PC-9 (cell line): ENCODE results near the gene RCE1. TPM values are rescaled to one million over a fixed set of nuclear protein-coding genes. Genes with fewer than 3 reads are reported as not detected.

Source experiments
- BruUV-seq: library from RNA; stranded (reverse); fragments of 400-500 nt; replicated peaks from 2 replicates; lab custom pipeline; 2021; lab: Mats Ljungman, UMichigan
- CTCF ChIA-PET: fragments of 300-600 bp; sonication (Branson Sonifier 250); formaldehyde crosslinking; loops from one replicate; lab custom pipeline; 2022; ENCODE audit warnings: antibody characterized with exemption; lab: Charles Lee
- POLR2A ChIA-PET: fragments of 300-600 bp; sonication (Branson Sonifier 250); formaldehyde crosslinking; loops from one replicate; lab custom pipeline; 2022; ENCODE audit warnings: antibody characterized with exemption; ENCODE audit not compliant: unreplicated experiment; lab: Charles Lee
- DNase-seq, 2 experiments: peaks; one replicate each; pipeline versions ENCODE4 v3.0.0 to v3.0.0-alpha.2; 2015 to 2022; ENCODE audit warnings: mixed read lengths in 1 of 2
- H2AFZ ChIP-seq: fragments of 200-600 bp; sonication (generic); 2 replicates; pipeline ENCODE4 v1.8.1; 2017; ENCODE audit warnings: antibody characterized with exemption
- H3F3A ChIP-seq: fragments of 200-600 bp; sonication (generic); 2 replicates; pipeline ENCODE4 v1.8.1; 2017; ENCODE audit warnings: antibody characterized with exemption, mild to moderate bottlenecking, low read depth; ENCODE audit not compliant: insufficient read depth
- H3K27ac ChIP-seq: fragments of 200-600 bp; sonication (generic); 2 replicates; pipeline ENCODE4 v1.6.1; 2016; ENCODE audit warnings: mixed run types
- H3K27me3 ChIP-seq: fragments of 200-600 bp; sonication (generic); 2 replicates; pipeline ENCODE4 v1.6.1; 2016; ENCODE audit warnings: low read depth, mixed run types; ENCODE audit not compliant: insufficient read depth
- H3K36me3 ChIP-seq: fragments of 200-600 bp; sonication (generic); 2 replicates; pipeline ENCODE4 v1.6.1; 2016; ENCODE audit warnings: low read depth, mixed run types
- H3K4me1 ChIP-seq: fragments of 200-600 bp; sonication (generic); replicated peaks from 2 replicates; pipeline ENCODE4 v1.6.1; 2016; ENCODE audit warnings: mixed run types; ENCODE audit not compliant: insufficient read depth
- H3K4me2 ChIP-seq: fragments of 200-600 bp; sonication (generic); 2 replicates; pipeline ENCODE4 v1.6.1; 2017; ENCODE audit warnings: mixed run types
- H3K4me3 ChIP-seq: fragments of 200-600 bp; sonication (generic); 2 replicates; pipeline ENCODE4 v1.6.1; 2016; ENCODE audit warnings: mixed run types
- H3K79me2 ChIP-seq: fragments of 200-600 bp; sonication (generic); 2 replicates; pipeline ENCODE4 v1.6.1; 2017; ENCODE audit warnings: low read depth, mixed run types
- H3K9me2 ChIP-seq: fragments of 200-600 bp; sonication (generic); 2 replicates; pipeline ENCODE4 v1.8.1; 2017; ENCODE audit warnings: mild to moderate bottlenecking; ENCODE audit not compliant: insufficient read depth
- H3K9me3 ChIP-seq: fragments of 200-600 bp; sonication (generic); 2 replicates; pipeline ENCODE4 v1.8.1; 2016; ENCODE audit warnings: low read depth; ENCODE audit not compliant: insufficient read depth
- H4K20me1 ChIP-seq: fragments of 200-600 bp; sonication (generic); 2 replicates; pipeline ENCODE4 v1.8.1; 2017; ENCODE audit not compliant: insufficient read depth
- EZH2 ChIP-seq: fragments of 200-600 bp; sonication (generic); IDR thresholded peaks from 2 replicates; pipeline ENCODE4 v1.8.0; 2017; ENCODE audit warnings: antibody characterized with exemption, low read depth
- intact Hi-C: fragments of 100-400 bp; cut with micrococcal nuclease; formaldehyde crosslinking; loops from one replicate; pipeline ENCODE4 v1.10.0; 2022; ENCODE audit not compliant: unreplicated experiment
- total RNA-seq: library from RNA; stranded (reverse); gene quantifications from 2 replicates; pipeline ENCODE4 v1.2.3, GENCODE V29; 2021
- TF ChIP-seq, protein P1 (sequence below): fragments of 200-600 bp; sonication (generic); conservative IDR thresholded peaks from 2 replicates; pipeline ENCODE4 v1.6.1; 2017; ENCODE audit warnings: mixed run types, antibody characterized with exemption, mild to moderate bottlenecking, moderate library complexity

The RCE1 gene
- total RNA-seq, 1 experiment from 2014 or later: 42.9 TPM

DNA sequence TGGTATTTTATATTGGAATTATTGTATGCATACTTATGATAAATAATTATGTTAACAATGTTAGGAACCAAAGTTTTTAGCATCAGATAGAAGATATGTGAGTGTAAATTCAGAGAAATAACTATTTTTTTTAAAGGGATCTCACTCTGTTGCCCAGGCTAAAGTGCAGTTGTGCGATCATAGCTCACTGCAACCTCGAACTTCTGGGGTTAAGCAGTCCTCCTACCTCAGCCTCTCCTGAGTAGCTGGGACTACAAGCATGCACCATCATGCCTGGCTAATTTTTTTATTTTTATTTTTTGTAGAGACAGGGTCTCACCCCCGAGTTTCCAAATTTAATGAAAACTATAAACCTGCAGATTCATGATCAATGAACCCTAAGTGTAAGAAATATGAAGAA lies 33.6 kb upstream of the RCE1 start:
- CTCF ChIA-PET: interaction anchor here (0.6 kb wide), 1 partner anchor 33 kb away, joined by 3 read pairs; no protein-coding TSS in a partner anchor
- peaks cover 1% of the 10 kb centered on the region; the same call in 1 of the 2 replicates for H3F3A ChIP-seq

DNA sequence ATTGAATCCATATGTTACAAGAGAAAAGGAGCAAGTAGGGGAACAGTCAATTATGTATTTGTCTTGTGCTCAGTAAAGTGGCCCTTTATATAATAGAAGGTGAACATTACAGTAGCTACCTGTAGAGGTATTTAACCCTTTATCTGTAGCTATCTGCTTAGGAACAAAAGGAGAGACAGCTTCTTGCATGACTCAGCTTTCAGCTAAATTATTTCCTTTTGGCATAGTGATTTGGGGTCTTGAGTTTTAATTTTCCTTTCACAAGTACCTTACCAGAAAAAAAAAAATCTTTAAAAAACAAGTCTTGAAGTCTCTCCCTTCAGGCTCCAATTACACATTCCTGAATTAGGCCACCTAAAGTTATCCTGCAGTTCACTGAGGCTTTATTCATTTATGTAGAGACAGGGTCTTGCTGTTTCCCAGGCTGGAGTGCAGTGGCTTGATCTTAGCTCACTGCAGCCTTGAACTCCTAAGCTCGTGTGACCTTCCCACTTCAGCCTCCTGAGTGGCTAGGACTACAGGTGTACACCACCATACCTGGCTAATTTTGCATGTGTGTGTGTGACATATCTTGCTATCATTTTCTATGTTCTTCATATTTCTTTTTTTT lies 32.6 kb upstream of the RCE1 start:
- Histone ChIP-seq H3K9me2 (no peaks in the 10 kb centered on the region), H3K4me2 (no peak overlapping the region), H3K79me2 (no peaks in the 10 kb centered on the region), H4K20me1 (no peaks in the 10 kb centered on the region), H3F3A (peaks cover 11% of the 10 kb centered on the region), H3K27ac (no peak overlapping the region), H3K36me3 (0 out of 2 replicates have a peak, but pooled peaks cover 8% of the 10 kb centered on the region), H3K4me3 (no peak overlapping the region), H3K9me3 (no peaks in the 10 kb centered on the region), H3K4me1 (peaks cover 12% of the 10 kb centered on the region), H3K27me3 (no peaks in the 10 kb centered on the region), H2AFZ (no peak overlapping the region)
- TF ChIP-seq, protein P1, sequence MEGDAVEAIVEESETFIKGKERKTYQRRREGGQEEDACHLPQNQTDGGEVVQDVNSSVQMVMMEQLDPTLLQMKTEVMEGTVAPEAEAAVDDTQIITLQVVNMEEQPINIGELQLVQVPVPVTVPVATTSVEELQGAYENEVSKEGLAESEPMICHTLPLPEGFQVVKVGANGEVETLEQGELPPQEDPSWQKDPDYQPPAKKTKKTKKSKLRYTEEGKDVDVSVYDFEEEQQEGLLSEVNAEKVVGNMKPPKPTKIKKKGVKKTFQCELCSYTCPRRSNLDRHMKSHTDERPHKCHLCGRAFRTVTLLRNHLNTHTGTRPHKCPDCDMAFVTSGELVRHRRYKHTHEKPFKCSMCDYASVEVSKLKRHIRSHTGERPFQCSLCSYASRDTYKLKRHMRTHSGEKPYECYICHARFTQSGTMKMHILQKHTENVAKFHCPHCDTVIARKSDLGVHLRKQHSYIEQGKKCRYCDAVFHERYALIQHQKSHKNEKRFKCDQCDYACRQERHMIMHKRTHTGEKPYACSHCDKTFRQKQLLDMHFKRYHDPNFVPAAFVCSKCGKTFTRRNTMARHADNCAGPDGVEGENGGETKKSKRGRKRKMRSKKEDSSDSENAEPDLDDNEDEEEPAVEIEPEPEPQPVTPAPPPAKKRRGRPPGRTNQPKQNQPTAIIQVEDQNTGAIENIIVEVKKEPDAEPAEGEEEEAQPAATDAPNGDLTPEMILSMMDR: no peak
- TF ChIP-seq EZH2: no peak
- POLR2A ChIA-PET: interaction anchor here (0.7 kb wide), 1 partner anchor 218 kb away, joined by 6 read pairs; no protein-coding TSS in a partner anchor
- intact Hi-C loops: loop anchor here (10.0 kb wide), 1 partner anchor 56 kb away; no protein-coding TSS in a partner anchor
- no TSS peak for BruUV-seq
- CTCF ChIA-PET: interaction anchor here (0.7 kb wide), 1 partner anchor 14 kb away, joined by 5 read pairs; no protein-coding TSS in a partner anchor
- DNase-seq: no peak

More for the DNA sequence above, 33.6 kb upstream of the RCE1 start:
- Histone ChIP-seq H4K20me1 (no peaks in the 10 kb centered on the region), H3K79me2 (no peaks in the 10 kb centered on the region), H3K9me2 (no peaks in the 10 kb centered on the region), H3K36me3 (peaks cover 8% of the 10 kb centered on the region; the same call in 1 of the 2 replicates), H3K4me3 (no peak overlapping the region), H3K4me1 (peaks cover 2% of the 10 kb centered on the region), H3K4me2 (no peak overlapping the region), H3K27ac (no peak overlapping the region), H3K9me3 (no peaks in the 10 kb centered on the region), H3K27me3 (no peaks in the 10 kb centered on the region), H2AFZ (no peak overlapping the region)
- TF ChIP-seq, protein P1: no peak
- TF ChIP-seq EZH2: no peak
- no peak for DNase-seq
- no TSS peak for BruUV-seq
- POLR2A ChIA-PET: interaction anchor here (0.7 to 0.8 kb wide), 2 partner anchors 12 to 85 kb away, joined by 3 to 4 read pairs; no protein-coding TSS in a partner anchor
- intact Hi-C loops: no loop called here

DNA sequence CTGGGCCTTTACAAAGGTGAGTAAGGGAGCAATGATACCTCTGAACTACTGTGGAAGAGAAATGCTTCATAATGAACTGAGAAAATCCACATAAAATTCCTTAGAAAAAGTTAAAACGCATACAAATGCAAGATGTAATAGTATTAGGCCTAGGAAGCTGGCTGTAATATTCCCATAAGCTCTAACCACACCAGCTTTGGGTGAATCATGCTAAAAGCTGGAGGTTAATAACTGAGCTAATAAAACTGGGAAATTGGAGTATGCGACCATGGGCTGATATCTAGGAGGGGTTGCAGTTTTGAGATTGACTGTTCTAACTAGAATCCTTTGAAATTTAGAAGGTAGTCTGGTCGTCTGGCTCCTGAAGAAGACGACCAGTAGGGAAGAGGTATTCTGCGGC lies 28.6 kb upstream of the RCE1 start:
- ChIA-PET POLR2A (interaction anchor here (0.5 to 0.7 kb wide), 2 partner anchors 8 to 68 kb away, joined by 5 read pairs; no protein-coding TSS in a partner anchor), CTCF (no interaction called here)
- Histone ChIP-seq H3K36me3 (no peaks in the 10 kb centered on the region), H3K4me2 (peak overlapping the region; percentile 35), H3K79me2 (no peaks in the 10 kb centered on the region), H3K9me2 (no peaks in the 10 kb centered on the region), H2AFZ (no peak overlapping the region), H3K4me1 (peaks cover 20% of the 10 kb centered on the region), H3K4me3 (no peak overlapping the region), H3K27ac (peak overlapping the region; percentile 49; the same call in 1 of the 2 replicates), H3F3A (peaks cover 11% of the 10 kb centered on the region), H3K9me3 (no peaks in the 10 kb centered on the region), H3K27me3 (no peaks in the 10 kb centered on the region), H4K20me1 (no peaks in the 10 kb centered on the region)
- intact Hi-C loops: loop anchor here (5.0 to 10.0 kb wide), 2 partner anchors 60 to 122 kb away; no protein-coding TSS in a partner anchor
- TF ChIP-seq, protein P1: no peak
- no peak for TF ChIP-seq EZH2
- no peak for DNase-seq
- BruUV-seq: no TSS peak
